Astrocyte (in vitro differentiated cells and primary cell): Measurements from ENCODE around the gene ALKBH3. TPM values are rescaled to one million over a fixed set of nuclear protein-coding genes. Genes with fewer than 3 reads are reported as not detected.

Experiments
- DNase-seq: peaks from one replicate; pipeline ENCODE4 v3.0.0-alpha.2; 2010; ENCODE audit warnings: low read depth
- FAIRE-seq: peaks from 2 replicates; lab custom pipeline; 2011; peaks lifted over from hg19 to GRCh38; lab: Jason Lieb, UNC
- H2AFZ ChIP-seq: 2 replicates; pipeline ENCODE4 v1.6.0; 2012; ENCODE audit warnings: low read depth, low read length, inconsistent platforms
- H3K27ac ChIP-seq: 2 replicates; pipeline ENCODE4 v1.5.1; 2011; ENCODE audit warnings: low read depth, low read length, inconsistent platforms
- H3K27me3 ChIP-seq: 2 replicates; pipeline ENCODE4 v1.6.0; 2011; ENCODE audit warnings: low read length, inconsistent platforms; ENCODE audit not compliant: insufficient read depth
- H3K36me3 ChIP-seq: 2 replicates; pipeline ENCODE4 v1.5.1; 2011; ENCODE audit warnings: low read length, inconsistent platforms; ENCODE audit not compliant: insufficient read depth
- H3K4me1 ChIP-seq: 2 replicates; pipeline ENCODE4 v1.5.1; 2011; ENCODE audit warnings: low read length, inconsistent platforms; ENCODE audit not compliant: insufficient read depth
- H3K4me2 ChIP-seq: 2 replicates; pipeline ENCODE4 v1.6.0; 2012; ENCODE audit warnings: low read length, inconsistent platforms
- H3K4me3 ChIP-seq: 2 replicates; pipeline ENCODE4 v1.5.1; 2011; ENCODE audit warnings: low read depth, mild to moderate bottlenecking, low read length, inconsistent platforms; ENCODE audit not compliant: insufficient read depth
- H3K79me2 ChIP-seq: 2 replicates; pipeline ENCODE4 v1.6.0; 2012; ENCODE audit warnings: mild to moderate bottlenecking, low read length, inconsistent platforms; ENCODE audit not compliant: insufficient read depth
- H3K9ac ChIP-seq: 2 replicates; pipeline ENCODE4 v1.6.0; 2012; ENCODE audit warnings: mild to moderate bottlenecking, low read length, inconsistent platforms
- H3K9me3 ChIP-seq: 2 replicates; pipeline ENCODE4 v1.5.1; 2012; ENCODE audit warnings: low read depth, mild to moderate bottlenecking, low read length, inconsistent platforms; ENCODE audit not compliant: insufficient read depth
- H4K20me1 ChIP-seq: 2 replicates; pipeline ENCODE4 v1.6.0; 2012; ENCODE audit warnings: low read length, inconsistent platforms; ENCODE audit not compliant: insufficient read depth
- H3K27ac Mint-ChIP-seq: one replicate; pipeline ENCODE4 v1.8.0; 2021; ENCODE audit warnings: mild to moderate bottlenecking, mixed read lengths; ENCODE audit not compliant: unreplicated experiment
- H3K27me3 Mint-ChIP-seq: one replicate; pipeline ENCODE4 v1.8.0; 2021; ENCODE audit warnings: low read depth, mixed read lengths; ENCODE audit not compliant: unreplicated experiment
- H3K36me3 Mint-ChIP-seq: one replicate; pipeline ENCODE4 v1.8.0; 2021; ENCODE audit warnings: low read depth, mixed read lengths; ENCODE audit not compliant: unreplicated experiment
- H3K4me1 Mint-ChIP-seq: one replicate; pipeline ENCODE4 v1.8.0; 2021; ENCODE audit warnings: low read depth, mixed read lengths; ENCODE audit not compliant: unreplicated experiment
- H3K4me3 Mint-ChIP-seq: one replicate; pipeline ENCODE4 v1.8.0; 2021; ENCODE audit warnings: mild to moderate bottlenecking, moderate library complexity, mixed read lengths; ENCODE audit not compliant: unreplicated experiment
- H3K9me3 Mint-ChIP-seq: one replicate; pipeline ENCODE4 v1.8.0; 2021; ENCODE audit warnings: mild to moderate bottlenecking, mixed read lengths; ENCODE audit not compliant: unreplicated experiment
- EZH2 ChIP-seq: IDR thresholded peaks from 2 replicates; pipeline ENCODE4 v1.6.1; 2012; ENCODE audit warnings: mild to moderate bottlenecking, low read length, inconsistent platforms; ENCODE audit not compliant: insufficient read depth
- total RNA-seq: library from RNA; stranded (reverse); gene quantifications from 2 replicates; pipeline ENCODE4 v1.2.1, GENCODE V29; 2021
- TF ChIP-seq, protein P1 (sequence below): IDR thresholded peaks from 2 replicates; pipeline ENCODE4 v1.5.1; 2011; ENCODE audit warnings: low read depth, mild to moderate bottlenecking, inconsistent platforms, low read length, moderate library complexity; ENCODE audit not compliant: insufficient read depth

Gene ALKBH3
- total RNA-seq, 1 donor from 2014 or later = 30.5 TPM

DNA sequence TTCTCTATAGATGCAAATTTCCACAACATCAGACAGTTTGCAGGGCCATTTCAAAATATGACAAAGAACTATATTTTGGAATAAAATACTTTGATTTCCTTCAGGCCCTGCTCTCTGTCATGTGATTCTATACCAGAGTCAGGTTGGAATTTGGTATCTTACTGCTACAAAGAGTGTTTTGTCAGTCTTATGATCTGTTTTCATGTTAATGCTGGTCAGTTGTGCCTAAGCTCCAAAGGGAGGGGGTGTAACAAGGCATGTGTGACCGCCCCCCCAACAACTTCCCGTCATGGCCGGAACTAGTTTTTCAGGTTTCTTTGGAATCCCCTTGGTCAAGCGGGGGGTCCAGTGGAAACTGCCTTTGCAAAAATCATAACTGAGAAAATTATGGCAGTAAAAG, 76.9 kb downstream of the ALKBH3 start:
- H3K4me2 ChIP-seq = no peak overlapping the region
- no peaks in the 10 kb centered on the region for H4K20me1 ChIP-seq
- Mint-ChIP-seq H3K4me1 (peaks cover 7% of the 10 kb centered on the region), H3K27ac (no peak overlapping the region), H3K27me3 (peaks cover 6% of the 10 kb centered on the region), H3K4me3 (no peak overlapping the region), H3K36me3 (no peaks in the 10 kb centered on the region), H3K9me3 (peaks cover 5% of the 10 kb centered on the region)
- H3K9ac ChIP-seq = no peak overlapping the region
- H3K4me3 ChIP-seq = no peak overlapping the region
- H3K27me3 ChIP-seq = peaks cover 5% of the 10 kb centered on the region
- no peaks in the 10 kb centered on the region for H3K36me3 ChIP-seq
- no peak for DNase-seq
- H3K79me2 ChIP-seq = no peaks in the 10 kb centered on the region
- TF ChIP-seq, protein P1, sequence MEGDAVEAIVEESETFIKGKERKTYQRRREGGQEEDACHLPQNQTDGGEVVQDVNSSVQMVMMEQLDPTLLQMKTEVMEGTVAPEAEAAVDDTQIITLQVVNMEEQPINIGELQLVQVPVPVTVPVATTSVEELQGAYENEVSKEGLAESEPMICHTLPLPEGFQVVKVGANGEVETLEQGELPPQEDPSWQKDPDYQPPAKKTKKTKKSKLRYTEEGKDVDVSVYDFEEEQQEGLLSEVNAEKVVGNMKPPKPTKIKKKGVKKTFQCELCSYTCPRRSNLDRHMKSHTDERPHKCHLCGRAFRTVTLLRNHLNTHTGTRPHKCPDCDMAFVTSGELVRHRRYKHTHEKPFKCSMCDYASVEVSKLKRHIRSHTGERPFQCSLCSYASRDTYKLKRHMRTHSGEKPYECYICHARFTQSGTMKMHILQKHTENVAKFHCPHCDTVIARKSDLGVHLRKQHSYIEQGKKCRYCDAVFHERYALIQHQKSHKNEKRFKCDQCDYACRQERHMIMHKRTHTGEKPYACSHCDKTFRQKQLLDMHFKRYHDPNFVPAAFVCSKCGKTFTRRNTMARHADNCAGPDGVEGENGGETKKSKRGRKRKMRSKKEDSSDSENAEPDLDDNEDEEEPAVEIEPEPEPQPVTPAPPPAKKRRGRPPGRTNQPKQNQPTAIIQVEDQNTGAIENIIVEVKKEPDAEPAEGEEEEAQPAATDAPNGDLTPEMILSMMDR = no peak
- TF ChIP-seq EZH2 = no peak
- H3K4me1 ChIP-seq = peaks cover 5% of the 10 kb centered on the region
- no peak for FAIRE-seq
- no peak overlapping the region for H2AFZ ChIP-seq
- peaks cover 3% of the 10 kb centered on the region for H3K9me3 ChIP-seq
- no peak overlapping the region for H3K27ac ChIP-seq

DNA sequence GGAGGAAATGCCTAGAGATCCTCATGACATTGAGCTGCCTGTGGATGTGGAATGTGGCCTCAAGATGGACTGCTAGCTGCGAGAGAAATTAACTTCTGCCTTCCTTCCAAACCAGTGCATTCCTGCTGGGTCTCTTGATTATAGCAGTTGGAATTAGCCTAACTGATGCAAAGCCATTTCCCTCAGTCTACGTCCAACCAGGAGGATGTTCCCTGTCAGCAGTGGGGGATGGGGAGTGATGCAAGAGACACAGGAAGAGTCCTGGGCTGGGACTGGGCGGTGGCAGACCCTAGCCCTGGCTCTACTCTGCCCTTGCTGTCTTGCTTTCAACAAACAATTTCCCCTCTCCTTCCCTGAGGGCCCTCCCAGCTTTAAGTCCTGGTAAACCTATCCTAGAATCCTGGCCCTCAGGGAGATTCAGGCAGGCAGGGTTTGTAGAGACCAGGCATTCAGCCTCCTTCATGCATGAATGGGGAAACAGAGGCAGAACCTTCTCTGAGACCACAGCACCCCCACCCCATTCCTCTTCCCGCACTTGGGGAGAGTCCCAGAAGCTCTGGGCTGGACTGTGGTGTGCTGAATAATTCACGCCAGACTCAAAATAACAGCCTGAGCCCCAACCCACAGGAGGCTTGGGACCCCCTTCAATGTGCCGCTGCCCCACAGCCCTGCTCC, 78.8 kb downstream of the ALKBH3 start:
- DNase-seq = no peak
- no peaks in the 10 kb centered on the region for H3K36me3 ChIP-seq
- no peak overlapping the region for H3K27ac ChIP-seq
- Mint-ChIP-seq H3K36me3 (no peaks in the 10 kb centered on the region), H3K9me3 (peaks cover 5% of the 10 kb centered on the region), H3K27ac (no peak overlapping the region), H3K4me3 (no peak overlapping the region), H3K4me1 (peaks cover 7% of the 10 kb centered on the region), H3K27me3 (peaks cover 8% of the 10 kb centered on the region)
- peaks cover 6% of the 10 kb centered on the region for H3K27me3 ChIP-seq
- H2AFZ ChIP-seq = no peak overlapping the region
- peaks cover 3% of the 10 kb centered on the region for H3K9me3 ChIP-seq
- H4K20me1 ChIP-seq = no peaks in the 10 kb centered on the region
- no peak for FAIRE-seq
- no peak overlapping the region for H3K9ac ChIP-seq
- peaks cover 5% of the 10 kb centered on the region for H3K4me1 ChIP-seq
- TF ChIP-seq EZH2 = no peak
- TF ChIP-seq, protein P1 = no peak
- no peak overlapping the region for H3K4me2 ChIP-seq
- no peaks in the 10 kb centered on the region for H3K79me2 ChIP-seq
- H3K4me3 ChIP-seq = no peak overlapping the region

GRCh38 chr11:43962383-43963278, 82.0 kb downstream of the ALKBH3 start:
- peaks cover 6% of the 10 kb centered on the region for H3K27me3 Mint-ChIP-seq
- peak overlapping the region; percentile 1 for H2AFZ ChIP-seq
- no peak overlapping the region for H3K9ac ChIP-seq
- no peak overlapping the region for H3K27ac ChIP-seq
- H3K79me2 ChIP-seq = no peaks in the 10 kb centered on the region
- no peaks in the 10 kb centered on the region for H4K20me1 ChIP-seq
- H3K4me1 Mint-ChIP-seq = peaks cover 7% of the 10 kb centered on the region
- no peak overlapping the region for H3K27ac Mint-ChIP-seq
- TF ChIP-seq EZH2 = no peak
- TF ChIP-seq, protein P1 = no peak
- H3K4me1 ChIP-seq = no peaks in the 10 kb centered on the region
- H3K4me2 ChIP-seq = peak overlapping the region; percentile 59
- no peaks in the 10 kb centered on the region for H3K36me3 ChIP-seq
- H3K27me3 ChIP-seq = peaks cover 6% of the 10 kb centered on the region
- peaks cover 5% of the 10 kb centered on the region for H3K9me3 Mint-ChIP-seq
- H3K36me3 Mint-ChIP-seq = no peaks in the 10 kb centered on the region
- peaks cover 3% of the 10 kb centered on the region for H3K9me3 ChIP-seq
- H3K4me3 Mint-ChIP-seq = no peak overlapping the region
- FAIRE-seq (no peak), DNase-seq (no peak)
- no peak overlapping the region for H3K4me3 ChIP-seq
